ENCODE results near the gene PRSS53. TPM values are rescaled to one million over a fixed set of nuclear protein-coding genes. Genes with fewer than 3 reads are reported as not detected.

The PRSS53 gene
- total RNA-seq, 2 donors from 2014 or later = 2.5 TPM

DNA sequence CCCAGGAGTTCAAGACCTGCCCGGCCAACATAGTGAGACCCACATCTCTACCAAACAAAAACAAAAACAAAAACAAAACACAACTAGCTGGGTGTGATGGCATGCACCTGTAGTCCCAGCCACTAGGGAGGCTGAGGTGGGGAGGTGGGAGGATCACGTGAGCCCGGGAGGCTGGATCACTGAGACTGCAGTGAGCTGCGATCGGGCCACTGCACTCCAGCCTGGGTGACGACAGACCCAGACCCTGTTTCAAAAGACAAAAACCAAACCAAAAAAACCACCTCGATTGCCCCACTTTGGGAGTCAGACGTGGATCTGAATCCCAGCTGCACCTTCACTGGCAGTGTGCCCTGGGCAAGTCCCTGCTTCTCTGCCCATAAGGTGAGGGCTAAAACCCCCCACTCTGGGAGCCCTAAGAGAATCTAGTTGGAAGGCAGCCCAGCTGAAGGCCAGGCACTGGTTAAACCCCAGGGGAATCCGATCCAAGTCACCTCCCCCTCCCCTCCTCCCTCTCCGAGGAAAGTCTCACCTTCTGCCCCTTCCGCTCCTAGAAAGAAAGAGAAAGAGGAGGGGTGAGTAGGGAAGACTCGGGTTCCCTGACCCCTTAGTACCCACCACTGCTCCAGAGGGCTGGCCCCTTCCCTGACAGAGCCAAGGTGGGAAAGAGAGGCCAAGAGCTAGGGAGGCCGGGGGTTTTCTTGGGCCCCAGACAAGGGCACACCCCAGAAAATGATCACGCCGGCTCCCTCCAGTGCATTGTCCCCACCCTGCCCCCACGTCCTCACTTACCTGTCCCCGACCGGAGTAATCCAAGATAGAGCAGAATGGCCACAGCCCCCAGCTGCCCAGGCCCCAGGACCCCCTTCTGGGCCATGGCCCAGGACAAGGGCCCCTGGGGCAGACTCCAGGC is 46.1 kb upstream of the PRSS53 start:
- DNase-seq (ENCODE audit: low spot score) = peak; percentile 64

GRCh38 chr16:31134091-31134571 is 45.4 kb upstream of the PRSS53 start:
- no peak for TF ChIP-seq POLR2AphosphoS5 (IDR thresholded peaks at IDR 0.05)
- TF ChIP-seq POLR2A (IDR thresholded peaks at IDR 0.05) = no peak
- no peak for TF ChIP-seq CTCF (IDR thresholded peaks at IDR 0.05)
- Histone ChIP-seq H3K27me3 (replicated peaks; ENCODE audit: insufficient read depth) (no peaks in the 10 kb centered on the region), H3K9me3 (no peaks in the 10 kb centered on the region), H3K36me3 (no peaks in the 10 kb centered on the region), H3K4me1 (replicated peaks) (peaks cover 24% of the 10 kb centered on the region), H3K27ac (peak overlapping the region; percentile 92 to 94), H3K4me3 (peak overlapping the region; percentile 62 to 69)
- intact Hi-C loops (cut with DNase I) = no loop called here
- 22% methylated on average over 5 of the region's 5 CpGs for WGBS
- DNase-seq (ENCODE audit: low spot score) = no peak

More for the DNA sequence above, 46.1 kb upstream of the PRSS53 start:
- Histone ChIP-seq H3K27ac (peak overlapping the region; percentile 92 to 94), H3K4me3 (peak overlapping the region; percentile 62 to 69), H3K9me3 (no peaks in the 10 kb centered on the region), H3K27me3 (replicated peaks; ENCODE audit: insufficient read depth) (no peaks in the 10 kb centered on the region), H3K4me1 (replicated peaks) (peaks cover 16% of the 10 kb centered on the region), H3K36me3 (no peaks in the 10 kb centered on the region)
- peak; percentile 53 for TF ChIP-seq POLR2AphosphoS5 (IDR thresholded peaks at IDR 0.05)
- peak; percentile 54 for TF ChIP-seq POLR2A (IDR thresholded peaks at IDR 0.05)
- TF ChIP-seq CTCF (IDR thresholded peaks at IDR 0.05) = peak in 2 of 4 experiments; percentile 58
- intact Hi-C loops (cut with DNase I) = no loop called here
- WGBS = 15% methylated on average over 18 of the region's 18 CpGs

GRCh38 chr16:31133046-31133501 is 44.3 kb upstream of the PRSS53 start:
- intact Hi-C loops (cut with DNase I) = no loop called here
- H3K4me3 ChIP-seq = no peak overlapping the region

DNA sequence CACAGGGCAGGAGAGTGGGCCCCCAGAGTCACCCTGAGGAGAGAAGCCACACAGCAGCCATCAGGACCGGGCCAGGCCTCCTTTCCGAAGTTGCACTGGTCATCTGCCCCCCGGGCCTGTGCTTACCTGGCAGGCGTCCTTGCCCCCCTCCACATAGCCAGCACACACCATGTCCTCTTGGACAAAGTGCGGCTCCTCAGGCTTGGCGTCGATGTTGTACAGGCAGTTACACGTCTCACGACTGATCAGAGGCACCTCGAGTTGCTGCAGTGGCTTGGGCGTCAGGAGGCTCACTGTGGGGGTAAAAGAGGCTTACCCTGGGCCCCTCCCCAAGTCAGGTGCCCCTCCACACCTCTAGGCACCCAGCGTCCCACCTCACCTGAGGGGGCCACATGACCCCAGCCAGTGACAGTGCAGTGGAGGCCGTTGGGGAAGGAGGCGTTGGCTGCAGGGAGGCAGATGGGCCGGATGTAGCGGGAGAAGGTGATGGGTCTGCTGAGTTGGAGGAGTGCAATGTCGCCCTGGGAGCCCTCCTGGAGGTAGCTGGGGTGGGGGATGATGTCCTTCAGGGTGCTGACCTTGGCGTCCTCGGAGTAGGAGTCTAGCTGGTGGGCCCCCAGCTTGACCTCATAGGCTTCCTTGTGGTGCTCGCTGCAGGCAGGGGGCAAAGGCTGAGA is 43.7 kb upstream of the PRSS53 start:
- 65% methylated on average over 20 of the region's 20 CpGs for WGBS
- Histone ChIP-seq H3K4me3 (no peak overlapping the region), H3K36me3 (peaks cover 0 to 1% of the 10 kb centered on the region in 2 donors), H3K4me1 (replicated peaks) (peaks cover 36% of the 10 kb centered on the region), H3K27me3 (replicated peaks; ENCODE audit: insufficient read depth) (no peaks in the 10 kb centered on the region), H3K27ac (peak overlapping the region; percentile 92 to 94), H3K9me3 (no peaks in the 10 kb centered on the region)
- TF ChIP-seq POLR2AphosphoS5 (IDR thresholded peaks at IDR 0.05) = no peak
- no peak for TF ChIP-seq CTCF (IDR thresholded peaks at IDR 0.05)
- TF ChIP-seq POLR2A (IDR thresholded peaks at IDR 0.05) = no peak
- intact Hi-C loops (cut with DNase I) = no loop called here
- DNase-seq (ENCODE audit: low spot score) = no peak

More at GRCh38 chr16:31133046-31133501, 44.3 kb upstream of the PRSS53 start:
- H3K4me1 ChIP-seq (replicated peaks) = peaks cover 31% of the 10 kb centered on the region
- no peaks in the 10 kb centered on the region for H3K27me3 ChIP-seq (replicated peaks; ENCODE audit: insufficient read depth)
- TF ChIP-seq POLR2AphosphoS5 (IDR thresholded peaks at IDR 0.05) = no peak
- TF ChIP-seq POLR2A (IDR thresholded peaks at IDR 0.05) = no peak
- TF ChIP-seq CTCF (IDR thresholded peaks at IDR 0.05) = no peak
- peak overlapping the region; percentile 92 to 94 for H3K27ac ChIP-seq
- no peak for DNase-seq (ENCODE audit: low spot score)
- H3K9me3 ChIP-seq = no peaks in the 10 kb centered on the region
- 84% methylated on average over 6 of the region's 6 CpGs for WGBS
- no peaks in the 10 kb centered on the region for H3K36me3 ChIP-seq
